Testis (tissue), 3 donors: Measurements from ENCODE around the gene PRKCA. TPM values are rescaled to one million over a fixed set of nuclear protein-coding genes. Genes with fewer than 3 reads are reported as not detected.

Source experiments
- DNase-seq: peaks from one replicate; pipeline ENCODE4 v3.0.0-alpha.2; 2019
- H3K27ac ChIP-seq, 2 donors: fragments of 200-600 bp; sonication (generic); one replicate each; pipeline ENCODE4 v1.5.1; 2019
- H3K27me3 ChIP-seq: fragments of 200-600 bp; sonication (generic); one replicate; pipeline ENCODE4 v1.5.1; 2019
- H3K36me3 ChIP-seq: fragments of 200-600 bp; sonication (generic); one replicate; pipeline ENCODE4 v1.5.1; 2017; ENCODE audit warnings: low read depth; ENCODE audit errors: missing control alignments
- H3K4me1 ChIP-seq: fragments of 200-600 bp; sonication (generic); one replicate; pipeline ENCODE4 v1.5.1; 2019
- H3K4me3 ChIP-seq, 2 donors: fragments of 200-600 bp; sonication (generic); one replicate each; pipeline ENCODE4 v1.5.1; 2017 to 2019
- H3K9me3 ChIP-seq: fragments of 200-600 bp; sonication (generic); one replicate; pipeline ENCODE4 v1.5.1; 2017
- CTCF ChIP-seq, 3 experiments: fragments of 450-650 bp in 2 of 3; fragments of 200-600 bp in 1 of 3; sonication (generic) in 1 of 3; IDR thresholded peaks; one replicate each; pipeline ENCODE4 v1.5.1; 2016 to 2019; ENCODE audit warnings: antibody characterized with exemption in 3 of 3, mild to moderate bottlenecking in 2 of 3, moderate library complexity in 1 of 3
- POLR2A ChIP-seq: fragments of 450-650 bp; IDR thresholded peaks from one replicate; pipeline ENCODE4 v1.6.1; 2017; ENCODE audit warnings: antibody characterized with exemption, mild to moderate bottlenecking, moderate library complexity
- WGBS, 2 donors: methylation state at CpG; one replicate each; pipeline ENCODE4 v1.1.5; 2018; 5-methylcytosine and 5-hydroxymethylcytosine counted together
- intact Hi-C: fragments of 100-400 bp; cut with DNase I; formaldehyde crosslinking; loops from one replicate; pipeline ENCODE4 v1.15.1; 2023; ENCODE audit warnings: low total_unique reads
- polyA plus RNA-seq: library from polyadenylated mRNA; stranded (reverse); fragments of 350-450 nt; fragmentation: Illumina TruSeq; extraction: RNeasy Lipid Tissue Mini Kit (QIAGEN cat#74804); gene quantifications from one replicate; pipeline ENCODE4 v1.2.3, GENCODE V29; 2014; ENCODE audit warnings: low read depth, low replicate concordance; ENCODE audit not compliant: insufficient read depth
- total RNA-seq, 2 donors: library from RNA; depleted of rRNA; stranded (reverse); fragments of >200 nt; gene quantifications; one replicate each; pipeline ENCODE4 v1.2.3, GENCODE V29; 2016

The PRKCA gene
- total and polyA plus RNA-seq, 3 donors from 2014 or later = 6.8 to 22.9 (median 15.4) TPM

- intact Hi-C loops = no loop called here
- no peak overlapping the region for H3K27ac ChIP-seq
- H3K36me3 ChIP-seq = no peaks in the 10 kb centered on the region
- DNase-seq = no peak
- 56 to 72% methylated on average over 5 of the region's 5 CpGs for WGBS, 2 donors
- H3K27me3 ChIP-seq = no peaks in the 10 kb centered on the region
- H3K4me1 ChIP-seq = no peaks in the 10 kb centered on the region
- no peaks in the 10 kb centered on the region for H3K9me3 ChIP-seq
- no peak for TF ChIP-seq POLR2A
- no peak for TF ChIP-seq CTCF (IDR thresholded peaks at IDR 0.05)
- H3K4me3 ChIP-seq = no peak overlapping the region
Observed at GRCh38 chr17:66480243-66480642, 177.8 kb downstream of the PRKCA start.

GRCh38 chr17:66480802-66481201, 178.4 kb downstream of the PRKCA start:
- Histone ChIP-seq H3K4me1 (no peaks in the 10 kb centered on the region), H3K27ac (no peak overlapping the region), H3K9me3 (no peaks in the 10 kb centered on the region), H3K36me3 (no peaks in the 10 kb centered on the region), H3K4me3 (no peak overlapping the region), H3K27me3 (no peaks in the 10 kb centered on the region)
- TF ChIP-seq POLR2A (no peak), CTCF (IDR thresholded peaks at IDR 0.05) (no peak)
- 93 to 96% methylated on average over 7 of the region's 7 CpGs for WGBS, 2 donors
- no peak for DNase-seq
- intact Hi-C loops = no loop called here

GRCh38 chr17:66481271-66481670, 178.9 kb downstream of the PRKCA start:
- H3K9me3 ChIP-seq = no peaks in the 10 kb centered on the region

GRCh38 chr17:66483906-66484305, 181.5 kb downstream of the PRKCA start:
- Histone ChIP-seq H3K27ac (no peak overlapping the region), H3K9me3 (no peaks in the 10 kb centered on the region), H3K4me3 (no peak overlapping the region), H3K27me3 (no peaks in the 10 kb centered on the region), H3K36me3 (no peaks in the 10 kb centered on the region), H3K4me1 (no peaks in the 10 kb centered on the region)
- 89 to 93% methylated on average over 8 of the region's 8 CpGs for WGBS, 2 donors
- TF ChIP-seq POLR2A (no peak), CTCF (IDR thresholded peaks at IDR 0.05) (no peak)
- DNase-seq = no peak
- intact Hi-C loops = no loop called here

More at GRCh38 chr17:66481271-66481670, 178.9 kb downstream of the PRKCA start:
- no peak for TF ChIP-seq CTCF (IDR thresholded peaks at IDR 0.05)
- no peak for TF ChIP-seq POLR2A
- Histone ChIP-seq H3K27ac (no peak overlapping the region), H3K36me3 (no peaks in the 10 kb centered on the region), H3K27me3 (no peaks in the 10 kb centered on the region), H3K4me1 (no peaks in the 10 kb centered on the region), H3K4me3 (no peak overlapping the region)
- DNase-seq = no peak
- intact Hi-C loops = no loop called here
- 84 to 92% methylated on average over 8 of the region's 8 CpGs for WGBS, 2 donors

- no peaks in the 10 kb centered on the region for H3K9me3 ChIP-seq
- DNase-seq = no peak
- intact Hi-C loops = no loop called here
Observed at GRCh38 chr17:66485309-66485947, 183.0 kb downstream of the PRKCA start.

More at GRCh38 chr17:66485309-66485947, 183.0 kb downstream of the PRKCA start:
- 75 to 76% methylated on average over 9 of the region's 9 CpGs for WGBS, 2 donors
- Histone ChIP-seq H3K4me1 (no peaks in the 10 kb centered on the region), H3K27me3 (no peaks in the 10 kb centered on the region), H3K27ac (no peak overlapping the region), H3K4me3 (no peak overlapping the region), H3K36me3 (no peaks in the 10 kb centered on the region)
- TF ChIP-seq CTCF (IDR thresholded peaks at IDR 0.05) (no peak), POLR2A (no peak)
